Measurements from ENCODE around the gene CADM2. TPM values are rescaled to one million over a fixed set of nuclear protein-coding genes. Genes with fewer than 3 reads are reported as not detected.

The CADM2 gene
- total RNA-seq, 1 experiment from 2014 or later: not detected

- TF ChIP-seq ZBTB33 (IDR thresholded peaks at IDR 0.05; ENCODE audit: extremely low read depth, insufficient replicate concordance, low read length): no peak
- TF ChIP-seq SRF (IDR thresholded peaks at IDR 0.05; ENCODE audit: low read depth): no peak
- no peak for TF ChIP-seq MAX (IDR thresholded peaks at IDR 0.05)
Measured at GRCh38 chr3:85482213-85482490, 523.4 kb downstream of the CADM2 start (continued).

- H3K27me3 ChIP-seq (ENCODE audit: insufficient read depth, low read length): no peaks in the 10 kb centered on the region
- ChIA-PET CTCF (no interaction called here), POLR2A (no interaction called here), RAD21 (ENCODE audit: low non-redundant PET in 1 of 2, low total read pairs in 2 of 2, uncharacterized antibody in 2 of 2, unreplicated experiment in 2 of 2) (no interaction called here)
- ATAC-seq (no peak), DNase-seq (ENCODE audit: low read depth, low spot score) (no peak)
- TF ChIP-seq ELF1 (IDR thresholded peaks at IDR 0.05; ENCODE audit: borderline replicate concordance, low read depth): no peak
- no peak for TF ChIP-seq TCF7L2 (IDR thresholded peaks at IDR 0.05; ENCODE audit: borderline replicate concordance, extremely low read depth, insufficient read depth, insufficient read length)
- TF ChIP-seq CBX3 (IDR thresholded peaks at IDR 0.05; ENCODE audit: low read depth): no peak
- no peak for TF ChIP-seq EZH2 (IDR thresholded peaks at IDR 0.05)
- TF ChIP-seq SP1 (IDR thresholded peaks at IDR 0.05; ENCODE audit: low read depth): no peak
- TF ChIP-seq CTCF (IDR thresholded peaks at IDR 0.05 in 2 of 3, conservative IDR thresholded peaks at IDR 0.05 in 1 of 3; ENCODE audit: borderline replicate concordance in 1 of 3, insufficient read depth in 1 of 3, low read depth in 2 of 3, low read length in 2 of 3): no peak
- no peak for TF ChIP-seq CEBPB (IDR thresholded peaks at IDR 0.05; ENCODE audit: low read depth)
- TF ChIP-seq EZH2phosphoT487 (IDR thresholded peaks at IDR 0.05; ENCODE audit: borderline replicate concordance): no peak
- no peak for TF ChIP-seq JUND (IDR thresholded peaks at IDR 0.05)
- TF ChIP-seq SRF (IDR thresholded peaks at IDR 0.05; ENCODE audit: low read depth): no peak
- no peak for TF ChIP-seq FOSL1 (IDR thresholded peaks at IDR 0.05; ENCODE audit: low read depth)
- no peak for TF ChIP-seq RAD21 (IDR thresholded peaks at IDR 0.05; ENCODE audit: low read depth)
- no peaks in the 10 kb centered on the region for H3K36me3 ChIP-seq (ENCODE audit: control insufficient read depth in 1 of 2, insufficient read depth in 2 of 2, low read length in 2 of 2)
- H3K4me2 ChIP-seq (ENCODE audit: low read length): no peak overlapping the region
- no peaks in the 10 kb centered on the region for H4K20me1 ChIP-seq (ENCODE audit: insufficient read depth)
- no peaks in the 10 kb centered on the region for H3K79me2 ChIP-seq (ENCODE audit: insufficient read depth, low read length)
- intact Hi-C loops (cut with micrococcal nuclease): no loop called here
- H3K4me3 ChIP-seq (replicated peaks in 1 of 2; ENCODE audit: low read depth in 1 of 2, low read length in 2 of 2): no peak overlapping the region
- H2AFZ ChIP-seq (ENCODE audit: low read depth, low read length, poor library complexity, severe bottlenecking): no peak overlapping the region
- no peak overlapping the region for H3K27ac ChIP-seq (ENCODE audit: low read depth, low read length)
- H3K9me3 ChIP-seq (ENCODE audit: control insufficient read depth in 1 of 2, insufficient read depth in 1 of 2, low read depth in 1 of 2, low read length in 2 of 2): peaks cover 6 to 7% of the 10 kb centered on the region in 2 experiments; a peak in 2 of 4 replicates
- BruUV-seq (replicated peaks): no TSS peak
- H3K9ac ChIP-seq (ENCODE audit: low read length): no peak overlapping the region
- H3K4me1 ChIP-seq (ENCODE audit: control insufficient read depth in 1 of 2, insufficient read depth in 2 of 2, low read length in 2 of 2): no peaks in the 10 kb centered on the region
- no peaks in the 10 kb centered on the region for H3K9me2 ChIP-seq (ENCODE audit: insufficient read depth)
Measured at GRCh38 chr3:85483986-85484385, 525.2 kb downstream of the CADM2 start.
